TTC549 (cell line): ENCODE data around the gene NDST1.
"Not testable (repeated sequence)": the region's sequence is repeated elsewhere in the genome, so short reads cannot be mapped to it uniquely, and the experiment has no call there.

Source experiments
- FAIRE-seq: peaks from 2 replicates; lab custom pipeline; 2012; peaks lifted over from hg19 to GRCh38; lab: Jason Lieb, UNC

The NDST1 gene

DNA sequence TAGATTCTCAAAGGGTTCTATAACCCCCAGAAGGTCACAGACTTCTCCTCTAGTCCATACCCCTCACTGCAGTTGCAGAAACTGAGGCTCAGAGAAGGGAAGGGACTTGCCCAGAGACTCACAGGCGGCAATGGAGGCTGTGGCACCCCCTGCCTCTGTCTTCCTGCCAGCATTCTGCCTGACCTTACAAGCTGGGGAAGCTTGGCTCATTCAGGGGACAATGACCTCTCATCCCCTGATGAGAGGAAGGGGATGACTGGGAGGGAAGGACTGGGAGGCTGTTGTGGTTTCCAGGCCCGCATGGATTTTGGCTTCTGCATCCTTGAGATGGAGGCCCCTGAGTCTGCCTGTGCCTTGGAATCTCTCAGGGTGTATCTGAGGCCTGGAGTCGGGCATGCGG lies 897 bp downstream of the NDST1 start:
- no peak for FAIRE-seq

DNA sequence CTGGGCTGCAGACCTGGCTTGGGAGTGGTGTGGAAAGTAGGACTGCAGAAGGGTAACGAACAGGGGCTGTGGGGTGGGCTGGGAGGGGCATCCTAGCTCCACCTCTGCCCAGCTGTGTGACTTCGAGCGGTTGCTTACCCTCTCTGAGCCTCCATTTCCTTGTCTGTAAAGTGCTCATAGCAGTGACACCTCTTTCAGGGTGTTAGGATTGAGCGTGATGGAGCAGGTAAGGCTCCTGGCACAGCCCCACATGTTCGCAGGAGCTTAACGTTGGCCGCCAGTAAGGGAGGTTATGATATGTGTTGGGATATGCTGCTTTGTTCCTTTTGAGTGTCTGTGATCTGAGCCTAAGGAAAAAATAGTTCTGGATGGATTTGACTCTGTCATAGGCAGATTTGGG lies 2.1 kb downstream of the NDST1 start:
- no peak for FAIRE-seq

DNA sequence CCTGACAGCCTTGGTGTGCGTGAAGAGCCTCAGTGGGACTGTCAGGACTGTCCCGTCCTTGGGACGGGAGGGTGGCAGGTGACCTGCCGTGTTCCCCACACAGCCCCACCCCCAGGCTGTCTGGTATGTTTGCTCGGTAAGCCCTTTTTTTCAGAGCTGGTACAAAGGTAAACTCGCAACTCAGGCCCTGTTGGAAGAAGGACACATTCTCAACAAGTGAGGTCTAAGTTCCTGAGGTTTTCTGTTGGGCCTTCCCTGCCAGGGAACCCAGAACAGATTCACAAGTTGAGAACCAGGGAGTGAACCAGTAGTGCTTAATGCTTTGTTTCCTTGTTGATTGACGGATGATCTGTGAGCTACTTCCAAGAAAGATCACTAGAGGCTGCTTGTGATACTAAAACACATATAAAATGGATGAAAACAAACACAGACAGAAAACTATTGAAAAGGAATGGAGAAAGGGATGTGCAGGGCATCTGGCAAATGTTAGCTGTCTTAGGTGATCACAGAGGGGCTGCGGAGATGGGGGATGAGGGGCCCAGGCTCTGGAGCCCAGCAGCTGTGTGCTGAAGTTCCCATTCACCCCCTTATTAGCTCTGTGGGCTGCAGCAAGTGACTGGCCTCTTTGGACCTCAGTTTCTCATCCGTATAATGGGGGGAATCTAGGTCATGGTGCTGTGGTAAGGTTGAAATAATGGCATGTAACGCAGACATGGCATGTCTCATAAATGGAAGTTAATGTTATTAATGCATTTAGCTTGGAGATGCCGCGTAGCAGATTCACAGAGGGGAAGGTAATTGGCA lies 2.7 kb downstream of the NDST1 start:
- no peak for FAIRE-seq

DNA sequence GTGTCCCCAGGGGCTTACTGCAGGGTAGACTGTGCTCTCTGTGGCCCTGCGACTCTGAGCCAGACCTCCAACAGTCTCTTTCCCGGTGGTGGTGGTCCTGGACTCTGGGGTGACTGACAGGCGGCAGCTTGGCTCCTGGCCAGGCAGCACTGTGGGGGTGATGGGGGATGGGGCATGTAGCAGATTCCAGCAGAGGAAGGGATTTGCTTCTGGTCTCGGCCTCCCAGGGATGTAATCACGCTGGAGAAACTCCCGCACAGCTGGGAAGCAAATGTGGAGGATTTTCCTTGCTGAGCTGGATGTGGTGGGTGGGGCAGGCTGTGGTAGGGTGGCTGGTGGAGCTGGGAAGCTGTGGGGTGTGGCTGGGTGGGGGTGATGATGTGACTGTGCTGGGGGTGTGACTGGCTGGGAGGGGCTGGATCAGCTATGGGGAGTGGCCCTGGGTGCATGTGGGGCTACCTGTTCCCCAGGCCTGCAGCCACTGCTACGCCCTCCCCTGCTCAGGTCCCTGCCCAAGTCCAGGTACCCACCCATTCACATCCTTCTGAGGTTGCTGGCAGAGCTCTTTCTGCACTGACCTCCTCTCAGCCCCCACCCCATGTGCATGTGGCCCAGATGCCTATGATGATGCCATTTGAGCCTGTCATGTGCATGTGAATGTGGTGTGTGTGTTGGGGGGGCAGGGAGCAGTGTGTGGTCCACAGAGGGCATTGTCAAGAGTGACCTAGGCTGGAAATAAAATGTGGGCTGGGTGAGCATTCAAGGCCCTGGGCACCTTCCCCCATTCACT lies 3.8 kb downstream of the NDST1 start:
- FAIRE-seq = no peak

DNA sequence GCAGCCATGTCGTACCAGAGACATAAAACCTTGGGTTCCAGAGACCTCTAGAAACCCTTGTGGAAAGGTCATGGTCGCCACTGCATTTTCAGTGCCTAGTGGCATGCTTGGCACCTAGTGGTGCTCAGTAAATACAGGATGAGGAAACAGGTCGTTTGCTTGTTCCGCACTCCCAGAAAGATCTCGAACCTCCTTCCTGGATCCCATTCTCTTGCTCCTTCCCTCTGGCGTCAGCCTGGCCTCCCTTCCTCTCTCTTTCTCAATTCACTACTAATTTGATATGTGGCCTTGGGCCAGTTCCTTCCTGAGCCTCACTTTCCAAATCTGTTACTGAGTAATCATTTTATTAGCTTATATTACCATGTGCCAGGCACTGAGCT lies 4.4 kb downstream of the NDST1 start:
- FAIRE-seq = no peak

DNA sequence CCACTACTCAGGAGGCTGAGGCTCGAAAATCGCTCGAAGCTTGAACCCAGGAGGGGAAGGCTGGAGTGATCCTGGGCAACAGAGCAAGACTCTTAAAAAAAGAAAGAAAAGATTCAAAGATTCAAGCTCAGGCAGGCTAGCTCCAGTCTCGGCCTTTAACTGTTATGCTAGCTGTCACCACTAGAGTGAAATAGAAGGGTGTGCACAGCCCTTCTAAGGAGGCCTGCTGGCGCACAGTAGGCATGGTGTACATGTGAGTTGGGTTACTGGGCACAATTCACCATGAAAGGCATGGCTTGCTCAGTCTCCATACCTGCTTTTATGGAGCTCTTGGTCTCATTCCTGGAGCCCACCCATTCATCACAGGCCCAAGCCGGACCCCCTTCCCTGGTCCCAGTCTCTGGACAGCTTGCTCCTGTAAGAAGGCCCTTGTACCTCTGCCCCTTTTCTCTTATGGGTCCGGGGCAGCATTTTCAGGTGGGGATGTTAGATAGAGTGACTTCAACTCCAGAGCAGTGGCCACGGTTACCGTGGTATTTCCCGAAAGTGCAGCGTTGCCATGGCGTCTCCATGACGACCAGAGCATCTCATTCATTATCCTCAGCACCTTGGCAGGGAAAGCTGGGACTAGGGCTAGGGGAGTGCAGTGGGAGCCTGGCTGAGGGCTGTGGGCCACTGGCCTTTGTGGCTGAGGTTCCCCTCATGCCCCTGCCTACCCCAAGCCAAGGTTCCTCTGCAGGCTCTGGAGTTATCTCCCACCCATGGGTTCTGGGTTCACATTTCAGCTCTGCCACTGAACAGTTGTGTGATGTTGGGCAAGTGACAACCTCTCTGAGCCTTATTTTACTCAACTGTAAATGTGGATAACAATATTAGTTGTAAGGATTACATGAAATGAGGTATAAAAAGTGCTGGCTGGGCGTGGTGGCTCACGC lies 5.7 kb downstream of the NDST1 start:
- no peak for FAIRE-seq

DNA sequence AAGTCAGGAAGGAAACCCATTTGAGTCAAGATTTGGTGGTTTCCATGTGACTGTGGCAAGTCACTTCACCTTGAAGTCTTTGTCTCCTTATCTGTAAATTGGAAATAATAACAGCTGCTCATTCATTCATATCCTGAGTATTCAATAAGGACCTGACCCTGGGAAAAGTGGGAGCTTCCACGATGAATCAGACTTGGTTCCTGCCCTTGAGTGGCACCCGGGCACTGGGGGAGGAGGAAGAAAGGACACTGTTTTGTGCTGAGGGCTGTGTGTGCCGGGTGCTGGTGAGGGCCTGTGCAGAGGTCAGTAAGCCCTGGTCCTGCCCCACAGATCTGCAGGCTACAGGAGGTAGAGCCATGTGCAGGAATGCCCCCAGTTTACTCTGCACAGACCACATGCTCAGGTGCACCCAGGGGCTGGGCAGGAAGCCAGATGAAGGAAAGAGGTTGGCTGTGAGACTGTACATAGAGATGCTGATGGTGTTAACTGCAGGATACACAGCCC lies 6.8 kb downstream of the NDST1 start:
- no peak for FAIRE-seq

DNA sequence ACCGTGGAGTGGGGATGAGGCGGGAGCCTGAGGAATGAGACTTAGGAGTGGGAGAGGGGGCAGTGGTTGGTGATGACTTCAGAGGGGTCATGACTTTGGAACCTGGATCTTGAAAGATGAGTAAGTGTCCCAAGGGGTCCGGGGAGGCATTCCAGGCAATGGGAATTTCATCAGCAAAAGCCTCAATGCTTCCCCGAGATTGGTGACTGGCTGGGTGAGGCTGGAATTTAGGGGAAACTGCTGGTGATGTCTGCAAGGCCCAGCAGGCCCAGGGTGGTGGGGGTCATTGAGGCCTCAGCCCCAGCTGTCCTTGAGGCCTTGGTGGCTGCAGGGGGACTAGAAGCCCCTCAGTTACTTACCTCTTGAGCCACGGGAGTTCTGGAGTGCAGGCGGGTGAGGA lies 7.5 kb downstream of the NDST1 start:
- no peak for FAIRE-seq

DNA sequence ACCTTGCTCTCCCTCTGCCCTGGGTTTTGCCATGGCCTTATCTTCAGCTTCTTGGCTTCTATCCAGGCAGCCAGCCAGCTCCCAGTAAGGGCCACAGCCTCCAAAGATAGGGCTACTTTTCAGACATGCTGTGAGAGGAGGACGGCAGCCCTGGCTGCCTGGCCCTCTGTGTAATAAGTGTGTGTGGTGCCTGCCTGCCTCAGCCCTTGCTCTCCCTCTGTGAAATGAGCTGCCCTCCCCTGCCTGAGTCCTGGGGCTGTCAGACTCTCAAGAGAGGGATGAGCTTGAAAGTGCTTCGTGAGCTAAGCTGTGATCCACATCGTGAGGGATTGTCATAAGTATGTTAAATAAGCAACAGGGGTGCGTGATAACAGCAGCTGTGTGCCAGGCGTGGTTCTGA lies 8.1 kb downstream of the NDST1 start:
- FAIRE-seq = no peak

DNA sequence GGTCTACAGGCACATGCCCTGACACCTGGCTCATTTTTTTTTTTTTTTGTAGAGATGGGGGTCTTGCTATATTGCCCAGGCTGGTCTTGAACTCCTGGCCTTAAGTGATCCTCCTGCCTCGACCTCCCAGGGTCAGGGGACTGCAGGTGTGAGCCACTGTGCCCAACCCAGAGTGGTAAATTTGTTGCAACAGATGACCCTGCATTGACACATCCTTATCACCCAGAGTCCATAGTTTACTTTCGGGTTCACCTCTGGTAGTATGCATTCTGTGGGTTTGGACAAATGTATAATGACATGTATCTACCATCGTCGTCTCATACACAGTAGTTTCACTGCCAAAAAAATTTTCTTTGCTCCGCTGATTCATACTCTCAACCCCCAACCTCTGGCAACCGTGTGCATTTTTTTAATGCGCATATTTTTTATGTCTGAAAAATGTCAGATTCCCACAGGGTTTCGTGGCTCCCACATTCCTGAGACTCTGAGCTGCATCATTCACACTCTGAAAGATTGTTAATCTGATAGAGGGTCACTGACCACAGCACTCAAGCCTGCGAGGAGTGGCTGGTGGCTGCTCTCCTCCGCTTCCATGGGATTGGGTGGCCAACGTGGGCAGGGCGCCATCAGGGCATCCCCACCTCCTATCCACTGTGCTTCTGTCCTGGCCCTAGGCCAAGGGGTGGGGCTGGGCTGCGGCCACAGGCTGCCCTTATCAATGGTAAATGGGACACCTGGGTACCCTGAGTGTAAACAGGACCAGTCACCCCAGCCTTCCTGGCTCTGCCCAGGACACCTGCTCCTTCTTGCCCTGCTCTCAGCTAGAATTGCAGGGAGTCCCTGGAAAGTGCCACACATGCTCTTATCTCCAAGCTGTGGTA lies 9.6 kb downstream of the NDST1 start:
- FAIRE-seq = no peak

DNA sequence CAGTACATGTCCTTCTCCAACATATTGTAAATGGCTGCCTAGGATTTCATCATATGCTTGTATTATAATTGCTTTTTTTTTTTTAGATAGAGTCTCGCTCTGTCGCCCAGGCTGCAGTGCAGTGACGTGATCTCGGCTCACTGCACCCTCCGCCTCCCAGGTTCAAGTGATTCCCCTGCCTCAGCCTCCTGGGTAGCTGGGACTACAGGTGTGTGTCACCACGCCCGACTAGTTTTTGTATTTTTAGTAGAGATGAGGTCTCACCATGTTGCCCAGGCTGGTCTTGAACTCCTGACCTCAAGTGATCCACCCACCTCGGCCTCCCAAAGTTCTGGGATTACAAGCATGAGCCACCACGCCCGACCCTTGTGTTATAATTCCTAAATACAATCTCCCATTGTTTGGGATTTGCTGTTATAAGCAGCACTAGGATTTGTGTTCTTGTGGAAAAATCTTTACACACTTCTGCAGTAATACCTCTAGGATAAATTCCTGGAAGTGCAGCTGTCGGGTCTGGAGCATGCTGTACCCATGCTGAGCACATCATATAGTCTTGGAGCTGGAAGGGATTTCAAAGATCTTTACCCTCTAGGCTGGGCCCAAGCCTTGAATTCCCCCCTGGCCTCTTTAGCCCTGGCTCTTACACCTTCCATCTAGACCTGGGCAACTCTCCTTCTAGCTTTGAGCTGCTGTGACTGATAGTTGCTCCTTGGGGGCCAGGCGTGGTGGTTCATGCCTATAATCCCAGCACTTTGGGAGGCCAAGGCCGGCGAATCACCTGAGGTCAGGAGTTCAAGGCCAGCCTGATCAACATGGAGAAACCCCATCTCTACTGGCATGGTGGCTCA lies 11.0 kb downstream of the NDST1 start:
- FAIRE-seq = not testable (repeated sequence)

DNA sequence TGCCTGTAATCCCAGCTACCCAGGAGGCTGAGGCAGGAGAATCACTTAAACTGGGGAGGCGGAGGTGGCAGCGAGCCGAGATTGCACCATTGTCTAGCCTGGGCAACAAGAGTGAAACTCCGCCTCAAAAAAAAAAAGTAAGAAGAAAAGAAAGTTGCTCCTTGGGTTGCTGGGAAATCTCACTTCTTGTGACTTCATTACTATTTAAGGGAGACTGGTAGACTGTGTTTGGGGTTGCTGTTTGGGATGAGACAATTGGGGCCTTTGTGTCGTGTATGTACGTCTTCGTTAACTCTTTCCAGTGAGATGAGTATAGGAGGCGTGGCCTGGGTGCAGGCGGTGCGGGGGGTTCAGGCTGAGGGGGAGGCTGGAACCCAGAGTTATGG lies 11.6 kb downstream of the NDST1 start:
- FAIRE-seq = no peak

DNA sequence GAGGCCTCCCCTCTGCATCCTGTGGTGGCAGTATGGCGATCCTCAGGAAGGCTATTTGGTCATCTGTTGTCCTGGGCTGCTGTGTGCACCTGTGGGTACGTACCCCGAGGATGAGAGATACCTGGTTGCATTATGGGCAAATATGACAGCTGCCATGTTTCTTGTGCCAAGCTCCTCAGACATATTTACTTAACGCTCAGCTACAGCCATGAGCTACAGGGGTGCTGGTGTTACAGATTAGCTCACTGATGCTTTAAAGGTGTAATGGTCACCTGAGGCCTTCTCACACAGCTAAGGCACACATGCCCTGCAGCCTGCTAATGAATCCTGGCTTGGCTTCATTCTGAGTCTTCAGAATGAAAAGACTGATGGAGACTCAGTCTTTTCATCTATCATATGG lies 12.0 kb downstream of the NDST1 start:
- FAIRE-seq = no peak

DNA sequence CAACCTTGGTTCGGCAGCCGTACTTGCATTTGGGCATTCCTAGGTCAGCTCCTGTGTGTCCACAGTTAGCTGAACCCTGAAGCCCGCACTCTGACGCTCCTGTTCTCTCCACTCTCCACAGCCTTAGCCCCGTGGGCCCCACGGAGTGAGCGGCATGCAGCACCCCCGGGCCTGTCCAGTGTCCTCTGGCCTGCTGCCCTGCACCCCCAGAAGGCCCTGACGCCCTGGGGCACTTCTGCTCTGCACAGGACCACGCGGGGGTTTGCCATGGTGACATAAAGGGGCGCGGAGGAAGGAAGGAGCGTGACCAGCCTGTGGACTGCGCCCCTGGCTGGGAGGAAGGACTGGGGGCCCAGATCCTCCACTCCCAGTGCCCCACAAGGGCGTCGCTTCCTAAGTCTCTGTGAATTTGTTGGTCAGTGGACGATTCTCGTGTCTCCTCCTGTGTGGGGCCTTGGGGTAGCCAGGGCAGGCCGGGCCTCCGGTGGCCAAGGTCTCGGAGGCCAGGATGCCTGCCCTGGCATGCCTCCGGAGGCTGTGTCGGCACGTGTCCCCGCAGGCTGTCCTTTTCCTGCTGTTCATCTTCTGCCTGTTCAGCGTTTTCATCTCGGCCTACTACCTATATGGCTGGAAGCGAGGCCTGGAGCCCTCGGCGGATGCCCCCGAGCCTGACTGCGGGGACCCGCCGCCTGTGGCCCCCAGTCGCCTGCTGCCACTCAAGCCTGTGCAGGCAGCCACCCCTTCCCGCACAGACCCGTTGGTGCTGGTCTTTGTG lies 13.0 kb downstream of the NDST1 start:
- FAIRE-seq = no peak

DNA sequence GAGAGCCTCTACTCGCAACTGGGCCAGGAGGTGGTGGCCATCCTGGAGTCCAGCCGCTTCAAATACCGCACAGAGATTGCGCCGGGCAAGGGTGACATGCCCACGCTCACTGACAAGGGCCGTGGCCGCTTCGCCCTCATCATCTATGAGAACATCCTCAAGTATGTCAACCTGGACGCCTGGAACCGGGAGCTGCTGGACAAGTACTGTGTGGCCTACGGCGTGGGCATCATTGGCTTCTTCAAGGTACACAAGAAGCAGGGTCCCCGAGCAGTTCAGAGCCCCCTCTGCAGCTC lies 13.5 kb downstream of the NDST1 start:
- FAIRE-seq = no peak

DNA sequence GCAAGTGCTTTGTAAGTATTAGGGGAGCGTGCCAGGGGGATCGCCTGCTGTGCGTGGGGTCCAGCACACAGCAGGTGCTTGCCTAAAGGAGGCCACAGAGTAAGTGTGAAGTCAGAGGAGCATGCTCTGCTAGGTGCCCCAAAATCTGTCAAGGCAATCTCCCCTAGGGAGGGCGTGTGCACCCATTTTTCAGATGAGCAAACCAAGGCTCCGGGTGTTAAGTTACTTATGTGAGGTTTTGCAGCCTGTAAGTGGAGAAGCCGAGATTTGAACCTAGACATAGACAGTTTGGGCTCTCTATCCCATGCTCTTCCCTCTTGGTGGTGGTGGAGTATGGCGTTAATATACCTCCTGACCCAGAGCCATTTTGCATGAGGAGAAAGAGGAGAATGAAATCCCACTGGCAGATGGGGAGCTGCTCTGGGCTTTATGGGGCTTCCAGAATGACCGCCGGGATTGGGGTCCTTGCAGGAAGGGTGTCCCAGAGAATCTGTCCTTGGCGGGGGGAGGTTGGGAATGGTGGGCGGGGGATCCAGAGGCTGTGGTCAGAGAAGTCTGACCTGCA lies 14.1 kb downstream of the NDST1 start:
- no peak for FAIRE-seq

DNA sequence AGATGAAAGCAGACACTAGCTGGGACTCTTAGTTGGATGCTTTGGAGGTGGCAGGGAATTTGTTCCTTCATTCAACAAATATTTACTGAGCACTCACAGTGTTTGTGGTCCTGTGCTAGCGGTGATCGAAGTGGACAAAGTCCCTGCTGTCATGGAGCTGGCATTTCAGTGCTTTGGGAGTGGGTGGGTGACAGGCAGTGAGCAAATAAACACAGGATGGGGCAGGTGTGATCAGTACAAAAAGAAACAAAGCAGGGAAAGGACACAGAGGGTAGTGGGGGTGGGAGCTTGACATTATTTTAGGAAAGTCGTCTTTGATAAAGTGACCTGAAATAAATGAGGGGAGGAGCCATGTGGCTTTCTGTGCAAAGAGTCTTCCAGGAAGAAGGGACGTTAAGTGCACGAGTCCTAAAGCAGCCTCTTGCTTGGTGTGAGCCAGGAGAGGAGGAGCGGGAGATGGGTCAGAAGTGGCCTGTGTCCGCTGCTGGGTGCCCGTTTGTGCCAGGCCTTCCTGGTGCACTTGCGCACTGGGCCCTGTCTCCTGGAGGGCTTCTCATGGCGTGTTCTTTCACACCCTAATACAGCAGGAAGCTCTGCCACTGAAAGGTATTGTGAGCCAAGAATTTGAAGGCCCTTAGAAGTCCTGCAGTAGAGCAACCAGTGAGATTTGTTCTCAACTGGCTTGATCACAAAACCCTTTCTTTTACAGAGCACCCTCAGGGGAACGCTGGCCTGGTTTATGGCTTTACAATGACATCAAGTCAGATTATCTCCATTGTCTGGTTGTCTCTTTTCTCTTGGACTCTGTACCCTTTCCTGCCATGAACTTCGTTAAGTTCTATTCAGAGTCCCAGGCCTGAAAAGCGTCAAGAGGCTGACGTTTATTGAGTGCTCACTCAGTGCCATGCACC lies 14.8 kb downstream of the NDST1 start:
- FAIRE-seq = no peak
